ENCODE data around the gene EFR3B.

EFR3B gene

GRCh38 chr2:25187729-25188350, 146.0 kb downstream of the EFR3B start:
- no peak for DNase-seq (ENCODE audit: low spot score)

- no peak for DNase-seq (ENCODE audit: low spot score)
These were observed 146.5 kb downstream of the EFR3B start for GRCh38 chr2:25188405-25188804.

- no peak for DNase-seq (ENCODE audit: low spot score)
These were observed 148.7 kb downstream of the EFR3B start for GRCh38 chr2:25190536-25190935.

- no peak for DNase-seq (ENCODE audit: low spot score)
These were observed 152.8 kb downstream of the EFR3B start for GRCh38 chr2:25194576-25195122.

GRCh38 chr2:25197336-25198208, 155.7 kb downstream of the EFR3B start:
- DNase-seq (ENCODE audit: low spot score): peak; percentile 62

- no peak for DNase-seq (ENCODE audit: low spot score)
These were observed 156.3 kb downstream of the EFR3B start for GRCh38 chr2:25198209-25198525.

GRCh38 chr2:25198576-25198975, 156.7 kb downstream of the EFR3B start:
- DNase-seq (ENCODE audit: low spot score): no peak

- no peak for DNase-seq (ENCODE audit: low spot score)
These were observed 159.4 kb downstream of the EFR3B start for GRCh38 chr2:25201265-25201664.

- no peak for DNase-seq (ENCODE audit: low spot score)
These were observed 159.9 kb downstream of the EFR3B start for GRCh38 chr2:25201794-25202193.

GRCh38 chr2:25202275-25202674, 160.4 kb downstream of the EFR3B start:
- DNase-seq (ENCODE audit: low spot score): no peak

- DNase-seq (ENCODE audit: low spot score): no peak
These were observed 162.4 kb downstream of the EFR3B start for GRCh38 chr2:25204190-25204838.

GRCh38 chr2:25207078-25207545, 165.2 kb downstream of the EFR3B start:
- DNase-seq (ENCODE audit: low spot score): no peak

All from AG08395 (cell line).